AG10803 (cell line): Measurements from ENCODE around the gene GFRA1.

Experiments used
- DNase-seq: peaks from one replicate; pipeline ENCODE4 v3.0.0; 2010; ENCODE audit warnings: low read depth
- H3K4me3 ChIP-seq: 2 replicates; pipeline ENCODE4 v1.5.1; 2011; ENCODE audit warnings: mild to moderate bottlenecking, low read length, control low read depth
- CTCF ChIP-seq: conservative IDR thresholded peaks from 2 replicates; pipeline ENCODE4 v1.5.1; 2011; ENCODE audit warnings: mild to moderate bottlenecking, low read length, control low read depth, inconsistent platforms

Gene GFRA1

GRCh38 chr10:116203661-116204060 is 69.3 kb downstream of the GFRA1 start:
- TF ChIP-seq CTCF, result no peak
- H3K4me3 ChIP-seq, result no peak overlapping the region
- no peak for DNase-seq

GRCh38 chr10:116201670-116202430 is 71.2 kb downstream of the GFRA1 start:
- no peak for DNase-seq
- no peak overlapping the region for H3K4me3 ChIP-seq
- TF ChIP-seq CTCF, result no peak

GRCh38 chr10:116201011-116201410 is 72.0 kb downstream of the GFRA1 start:
- no peak for TF ChIP-seq CTCF
- DNase-seq, result peak; percentile 37

GRCh38 chr10:116198676-116199035 is 74.3 kb downstream of the GFRA1 start:
- no peak for TF ChIP-seq CTCF
- DNase-seq, result no peak
- H3K4me3 ChIP-seq, result no peak overlapping the region

More at GRCh38 chr10:116201011-116201410, 72.0 kb downstream of the GFRA1 start:
- no peak overlapping the region for H3K4me3 ChIP-seq

GRCh38 chr10:116197946-116198675 is 74.9 kb downstream of the GFRA1 start:
- TF ChIP-seq CTCF, result no peak
- no peak for DNase-seq
- H3K4me3 ChIP-seq, result no peak overlapping the region

GRCh38 chr10:116195583-116195982 is 77.4 kb downstream of the GFRA1 start:
- no peak for TF ChIP-seq CTCF
- H3K4me3 ChIP-seq, result no peak overlapping the region
- no peak for DNase-seq

GRCh38 chr10:116195039-116195438 is 78.0 kb downstream of the GFRA1 start:
- TF ChIP-seq CTCF, result no peak
- no peak overlapping the region for H3K4me3 ChIP-seq

More at GRCh38 chr10:116195039-116195438, 78.0 kb downstream of the GFRA1 start:
- no peak for DNase-seq
